Left ventricle myocardium inferior (tissue), 1 donor: ENCODE data around the gene CRYBG2. TPM values are rescaled to one million over a fixed set of nuclear protein-coding genes. Genes with fewer than 3 reads are reported as not detected.
"Not testable (repeated sequence)": the region's sequence is repeated elsewhere in the genome, so short reads cannot be mapped to it uniquely, and the experiment has no call there.

Source experiments
- DNase-seq: peaks from one replicate; pipeline ENCODE4 v3.0.0-alpha.2; 2020
- H3K27ac ChIP-seq: fragments of 200-600 bp; replicated peaks from 2 replicates; pipeline ENCODE4 v1.8.0; 2021
- H3K27me3 ChIP-seq: fragments of 200-600 bp; 2 replicates; pipeline ENCODE4 v1.8.0; 2021; ENCODE audit warnings: low read depth
- H3K36me3 ChIP-seq: fragments of 200-600 bp; 2 replicates; pipeline ENCODE4 v1.8.0; 2021
- H3K4me1 ChIP-seq: fragments of 200-600 bp; 2 replicates; pipeline ENCODE4 v1.8.0; 2021
- H3K4me3 ChIP-seq: fragments of 200-600 bp; 2 replicates; pipeline ENCODE4 v1.8.0; 2021; ENCODE audit warnings: mild to moderate bottlenecking, moderate library complexity
- H3K9me3 ChIP-seq: fragments of 200-600 bp; replicated peaks from 2 replicates; pipeline ENCODE4 v1.8.0; 2021
- intact Hi-C: fragments of 100-400 bp; cut with micrococcal nuclease; formaldehyde crosslinking; loops from one replicate; pipeline ENCODE4 v1.11.0; 2022
- total RNA-seq: library from RNA; stranded (reverse); fragmentation: NEBNext Ultra II Directional; extraction: Animal tissue kit (Norgen Biotek cat#: 25700); gene quantifications from one replicate; pipeline ENCODE4 v1.2.1, GENCODE V29; 2021
- TF ChIP-seq, protein P1 (sequence below): fragments of 200-600 bp; IDR thresholded peaks from 2 replicates; pipeline ENCODE4 v1.8.0; 2021; ENCODE audit warnings: antibody characterized with exemption, mild to moderate bottlenecking, borderline replicate concordance
- donor health status: DM: no; HTN: yes; CAD: no; lungs with severe emphysema.

CRYBG2 gene
- total RNA-seq, 1 donor from 2014 or later = not detected

DNA sequence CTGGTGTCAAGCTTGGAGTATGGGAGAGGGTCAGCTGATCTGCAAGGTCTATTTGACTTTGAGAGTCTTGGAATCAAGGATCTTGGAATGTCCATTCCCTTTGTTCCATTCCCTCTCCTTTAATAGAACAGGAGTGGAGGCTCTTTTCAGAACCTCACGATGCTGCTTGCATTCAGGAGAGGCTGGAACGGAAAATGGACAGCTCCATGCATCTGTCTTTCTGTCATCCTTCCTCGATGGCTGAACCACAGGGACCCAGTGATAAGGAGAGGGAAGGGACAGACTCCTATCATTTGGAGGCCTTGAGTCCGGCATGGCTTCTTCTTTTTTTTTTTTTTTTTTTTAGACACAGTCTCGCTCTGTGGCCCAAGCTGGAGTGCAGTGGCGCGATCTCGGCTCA is 41.8 kb upstream of the CRYBG2 start:
- Histone ChIP-seq H3K27me3 (peaks cover 28% of the 10 kb centered on the region), H3K27ac (no peak overlapping the region), H3K9me3 (no peaks in the 10 kb centered on the region), H3K4me1 (no peaks in the 10 kb centered on the region), H3K36me3 (no peaks in the 10 kb centered on the region), H3K4me3 (no peak overlapping the region)
- no peak for DNase-seq
- TF ChIP-seq, protein P1, sequence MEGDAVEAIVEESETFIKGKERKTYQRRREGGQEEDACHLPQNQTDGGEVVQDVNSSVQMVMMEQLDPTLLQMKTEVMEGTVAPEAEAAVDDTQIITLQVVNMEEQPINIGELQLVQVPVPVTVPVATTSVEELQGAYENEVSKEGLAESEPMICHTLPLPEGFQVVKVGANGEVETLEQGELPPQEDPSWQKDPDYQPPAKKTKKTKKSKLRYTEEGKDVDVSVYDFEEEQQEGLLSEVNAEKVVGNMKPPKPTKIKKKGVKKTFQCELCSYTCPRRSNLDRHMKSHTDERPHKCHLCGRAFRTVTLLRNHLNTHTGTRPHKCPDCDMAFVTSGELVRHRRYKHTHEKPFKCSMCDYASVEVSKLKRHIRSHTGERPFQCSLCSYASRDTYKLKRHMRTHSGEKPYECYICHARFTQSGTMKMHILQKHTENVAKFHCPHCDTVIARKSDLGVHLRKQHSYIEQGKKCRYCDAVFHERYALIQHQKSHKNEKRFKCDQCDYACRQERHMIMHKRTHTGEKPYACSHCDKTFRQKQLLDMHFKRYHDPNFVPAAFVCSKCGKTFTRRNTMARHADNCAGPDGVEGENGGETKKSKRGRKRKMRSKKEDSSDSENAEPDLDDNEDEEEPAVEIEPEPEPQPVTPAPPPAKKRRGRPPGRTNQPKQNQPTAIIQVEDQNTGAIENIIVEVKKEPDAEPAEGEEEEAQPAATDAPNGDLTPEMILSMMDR = no peak
- intact Hi-C loops = no loop called here

DNA sequence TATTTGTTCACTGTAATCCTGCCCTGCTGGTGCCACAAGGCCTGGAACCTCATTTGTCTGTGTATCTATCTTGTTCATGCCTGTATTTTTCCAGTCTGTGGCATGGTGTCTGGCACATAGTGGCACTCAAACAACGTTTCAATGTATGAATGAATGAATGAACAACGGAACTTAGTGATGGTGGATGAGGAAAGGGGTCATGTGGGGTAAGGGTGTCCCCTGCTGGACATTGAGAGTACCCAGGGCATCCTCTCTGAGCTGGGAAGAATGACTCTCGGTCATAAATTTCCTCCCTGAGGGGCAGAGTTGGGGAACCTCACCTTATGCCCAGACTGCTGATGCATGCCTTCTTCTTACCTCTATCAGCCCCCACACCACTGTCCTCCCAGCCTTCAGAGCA is 37.5 kb upstream of the CRYBG2 start:
- intact Hi-C loops = no loop called here
- H3K27ac ChIP-seq = no peak overlapping the region
- peaks cover 60% of the 10 kb centered on the region for H3K27me3 ChIP-seq
- no peak overlapping the region for H3K4me3 ChIP-seq
- no peak for DNase-seq
- TF ChIP-seq, protein P1 = no peak
- H3K9me3 ChIP-seq = no peaks in the 10 kb centered on the region
- H3K36me3 ChIP-seq = no peaks in the 10 kb centered on the region
- no peaks in the 10 kb centered on the region for H3K4me1 ChIP-seq

DNA sequence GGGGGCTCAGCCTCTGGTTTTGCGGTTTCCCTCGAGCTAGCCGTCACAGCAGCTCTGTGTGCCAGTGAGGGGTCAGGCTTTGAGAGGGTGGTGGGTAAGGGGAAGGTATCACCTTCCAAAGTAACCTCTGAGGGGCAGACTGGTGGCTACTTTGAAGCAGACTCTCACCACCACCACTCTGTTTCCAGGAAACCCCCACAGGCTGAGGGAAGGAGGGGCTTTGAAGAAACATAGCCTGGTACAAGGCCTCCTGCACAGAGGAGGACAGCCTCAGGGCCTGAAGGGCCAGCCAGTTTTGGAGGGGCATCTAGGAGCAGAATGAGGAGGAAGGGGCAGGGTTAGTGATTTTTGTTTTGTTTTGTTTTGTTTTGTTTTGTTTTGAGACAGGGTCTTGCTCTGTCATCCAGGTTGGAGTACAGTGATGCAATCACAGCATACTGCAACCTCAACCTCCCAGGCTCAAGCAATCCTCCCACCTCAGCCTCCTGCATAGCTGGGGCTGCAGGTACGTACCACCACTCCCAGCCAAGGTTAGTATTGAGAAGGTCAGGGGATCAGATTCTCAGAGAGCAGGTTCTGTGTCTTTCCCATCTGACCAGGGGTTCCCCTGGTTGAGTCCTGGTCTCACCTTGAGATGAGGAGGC is 35.8 kb upstream of the CRYBG2 start:
- H3K36me3 ChIP-seq = no peaks in the 10 kb centered on the region
- no peak overlapping the region for H3K27ac ChIP-seq
- intact Hi-C loops = no loop called here
- no peaks in the 10 kb centered on the region for H3K4me1 ChIP-seq
- TF ChIP-seq, protein P1 = no peak
- H3K4me3 ChIP-seq = no peak overlapping the region
- H3K27me3 ChIP-seq = peaks cover 75% of the 10 kb centered on the region
- H3K9me3 ChIP-seq = no peaks in the 10 kb centered on the region
- no peak for DNase-seq

DNA sequence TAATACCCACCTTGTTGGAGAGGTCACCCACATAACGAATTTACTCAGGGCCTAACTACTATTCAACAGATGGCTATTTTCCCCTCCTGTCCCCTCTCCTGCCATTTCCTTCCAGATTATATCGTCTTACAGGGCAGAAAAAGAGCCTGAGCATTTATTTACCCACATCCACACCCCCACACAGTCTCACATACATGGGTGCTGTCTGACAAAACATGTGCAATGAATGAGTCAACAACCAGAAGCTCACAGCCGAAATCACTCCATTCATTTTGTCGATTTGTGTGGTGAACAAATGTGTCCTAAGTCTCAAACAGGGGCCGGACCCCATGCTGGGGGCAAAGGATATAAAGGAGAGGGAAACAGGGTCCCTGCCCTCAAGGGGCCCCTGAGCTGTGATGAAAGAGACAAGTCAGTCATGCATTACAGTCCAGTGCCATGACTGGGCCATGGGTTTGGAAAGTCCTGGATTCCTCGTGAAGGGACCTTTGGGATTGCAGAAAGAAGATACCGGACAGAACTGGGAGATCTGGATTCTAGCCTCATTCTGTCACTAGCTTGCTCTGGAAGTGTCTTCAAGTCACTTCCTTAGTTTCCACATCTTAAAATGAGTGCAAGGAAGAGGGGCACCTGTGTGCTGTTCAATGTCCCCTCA is 35.0 kb upstream of the CRYBG2 start:
- peaks cover 82% of the 10 kb centered on the region for H3K27me3 ChIP-seq
- TF ChIP-seq, protein P1 = no peak
- no peaks in the 10 kb centered on the region for H3K9me3 ChIP-seq
- H3K27ac ChIP-seq = no peak overlapping the region
- DNase-seq = no peak
- no peaks in the 10 kb centered on the region for H3K4me1 ChIP-seq
- H3K4me3 ChIP-seq = no peak overlapping the region
- intact Hi-C loops = no loop called here
- H3K36me3 ChIP-seq = no peaks in the 10 kb centered on the region

DNA sequence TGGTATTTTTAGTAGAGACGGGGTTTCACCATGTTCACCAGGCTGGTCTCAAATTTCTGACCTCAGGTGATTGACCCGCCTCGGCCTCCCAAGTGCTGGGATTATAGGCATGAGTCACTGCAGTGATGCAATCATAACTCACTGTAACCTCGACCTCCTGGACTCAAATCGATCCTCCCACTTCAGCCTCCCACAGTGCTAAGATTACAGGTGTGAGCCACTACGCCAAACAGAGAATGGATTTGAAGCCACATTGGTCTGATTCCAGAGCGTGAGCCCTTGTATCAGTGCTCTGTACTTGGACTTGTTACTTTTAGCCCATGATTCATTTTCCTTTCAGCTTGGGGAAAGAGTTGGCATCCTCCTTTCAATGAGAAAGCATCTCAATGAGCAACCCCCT is 33.5 kb upstream of the CRYBG2 start:
- TF ChIP-seq, protein P1 = no peak
- H3K9me3 ChIP-seq = no peaks in the 10 kb centered on the region
- peaks cover 90% of the 10 kb centered on the region for H3K27me3 ChIP-seq
- H3K4me3 ChIP-seq = no peak overlapping the region
- intact Hi-C loops = no loop called here
- no peak for DNase-seq
- H3K4me1 ChIP-seq = no peaks in the 10 kb centered on the region
- H3K36me3 ChIP-seq = no peaks in the 10 kb centered on the region
- no peak overlapping the region for H3K27ac ChIP-seq

DNA sequence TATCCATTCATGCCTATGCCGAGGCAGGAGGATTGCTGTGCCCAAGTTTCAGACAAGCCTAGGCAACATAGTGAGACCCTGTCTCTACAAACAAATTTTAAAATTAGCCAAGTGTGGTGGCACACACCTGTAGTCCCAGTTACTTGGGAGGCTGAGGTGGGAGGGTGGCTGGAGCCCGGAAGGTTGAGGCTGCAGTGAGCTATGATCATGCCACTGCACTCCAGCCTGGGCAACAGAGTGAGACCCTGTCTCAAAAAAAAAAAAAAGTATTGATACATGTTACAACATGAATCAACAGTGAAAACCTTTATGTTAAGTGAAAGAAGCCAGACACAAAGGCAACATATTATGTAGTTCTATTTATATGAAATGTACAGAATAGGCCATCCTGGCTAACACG is 31.1 kb upstream of the CRYBG2 start:
- H3K4me1 ChIP-seq, H3K9me3 ChIP-seq, DNase-seq, intact Hi-C loops, H3K27ac ChIP-seq, H3K36me3 ChIP-seq, H3K4me3 ChIP-seq: not testable (repeated sequence)
- H3K27me3 ChIP-seq = peaks cover 84% of the 10 kb centered on the region
